HepG2 (cell line): ENCODE data around the gene RNF17. TPM values are rescaled to one million over a fixed set of nuclear protein-coding genes. Genes with fewer than 3 reads are reported as not detected.

Experiments used
- ATAC-seq: fragments of 200-7000 bp; cut with Tn5 transposase; 3 replicates; pipeline ENCODE4 v1.9.1; 2020; ENCODE audit warnings: mild to moderate bottlenecking, moderate library complexity
- BruUV-seq: library from RNA; stranded (reverse); fragments of 400-500 nt; replicated peaks from 2 replicates; lab custom pipeline; 2021; lab: Mats Ljungman, UMichigan
- CTCF ChIA-PET: fragments of 300-600 bp; formaldehyde crosslinking; extraction: SDS; loops from one replicate; lab custom pipeline; 2021; ENCODE audit warnings: low total read pairs, inconsistent platforms, low intra/inter-chr PET ratio; lab: Yijun Ruan, JAX
- POLR2A ChIA-PET: fragments of 350-600 bp; sonication (Branson Sonifier 250); formaldehyde crosslinking; loops from one replicate; lab custom pipeline; 2020; ENCODE audit warnings: antibody characterized with exemption, inconsistent platforms; lab: Yijun Ruan, JAX
- DNase-seq: peaks from one replicate; pipeline ENCODE4 v3.0.0-alpha.2; 2015; ENCODE audit warnings: low spot score
- FAIRE-seq: peaks from 3 replicates; lab custom pipeline; 2011; peaks lifted over from hg19 to GRCh38; lab: Jason Lieb, UNC
- H2AFZ ChIP-seq: one replicate; pipeline ENCODE4 v1.6.1; 2011; ENCODE audit warnings: low read length, inconsistent platforms
- H3K27ac ChIP-seq: fragments of 300-600 bp; 3 replicates; pipeline ENCODE4 v1.8.0; 2011; ENCODE audit warnings: mixed run types, mild to moderate bottlenecking, mixed read lengths, low read length, inconsistent platforms; ENCODE audit not compliant: insufficient read depth; ENCODE audit errors: extremely low read length
- H3K27me3 ChIP-seq, 2 experiments: fragments of 200-600 bp in 1 of 2; 2 replicates in 1 of 2; 3 replicates in 1 of 2; pipeline versions ENCODE4 v1.6.0 to v1.8.0; 2011; ENCODE audit warnings: low read length in 2 of 2, mild to moderate bottlenecking in 2 of 2, moderate library complexity in 2 of 2, inconsistent platforms in 1 of 2; ENCODE audit not compliant: insufficient read depth in 2 of 2, control insufficient read depth in 1 of 2
- H3K36me3 ChIP-seq, 2 experiments: fragments of 200-600 bp in 1 of 2; replicated peaks in 1 of 2; 2 replicates in 1 of 2; 3 replicates in 1 of 2; pipeline versions ENCODE4 v1.5.1 to v1.8.0; 2011; ENCODE audit warnings: low read length in 2 of 2, inconsistent platforms in 1 of 2; ENCODE audit not compliant: insufficient read depth in 2 of 2, control insufficient read depth in 1 of 2
- H3K4me1 ChIP-seq: 2 replicates; pipeline ENCODE4 v1.5.1; 2012; ENCODE audit warnings: low read length, inconsistent platforms; ENCODE audit not compliant: insufficient read depth
- H3K4me2 ChIP-seq: 2 replicates; pipeline ENCODE4 v1.6.0; 2011; ENCODE audit warnings: low read depth, low read length, inconsistent platforms
- H3K4me3 ChIP-seq, 3 experiments: fragments of 200-600 bp in 1 of 3; sonication (generic), shearing (Covaris generic) in 1 of 3; replicated peaks in 1 of 3; 2 replicates each; pipeline ENCODE4 v1.5.1; 2011 to 2016; ENCODE audit warnings: low read length in 3 of 3, inconsistent platforms in 2 of 3, low read depth in 2 of 3, mild to moderate bottlenecking in 2 of 3, control low read depth in 1 of 3, mixed read lengths in 1 of 3; ENCODE audit not compliant: insufficient read depth in 1 of 3
- H3K79me2 ChIP-seq: one replicate; pipeline ENCODE4 v1.6.1; 2011; ENCODE audit warnings: low read length, inconsistent platforms; ENCODE audit not compliant: insufficient read depth
- H3K9ac ChIP-seq: 2 replicates; pipeline ENCODE4 v1.6.0; 2011; ENCODE audit warnings: mild to moderate bottlenecking, low read depth, low read length, inconsistent platforms; ENCODE audit not compliant: insufficient read depth
- H3K9me3 ChIP-seq: 2 replicates; pipeline ENCODE4 v1.5.1; 2012; ENCODE audit warnings: mild to moderate bottlenecking, low read length
- H4K20me1 ChIP-seq: 2 replicates; pipeline ENCODE4 v1.6.0; 2011; ENCODE audit warnings: inconsistent platforms, mild to moderate bottlenecking, low read length, moderate library complexity; ENCODE audit not compliant: insufficient read depth
- ATM ChIP-seq: fragments of 450-650 bp; IDR thresholded peaks from 2 replicates; pipeline ENCODE4 v1.7.1; 2017; ENCODE audit warnings: mild to moderate bottlenecking, borderline replicate concordance
- BRD4 ChIP-seq: sonication (generic); formaldehyde crosslinking; IDR thresholded peaks from 2 replicates; pipeline ENCODE4 v1.4.0; 2020; ENCODE audit warnings: missing genetic modification reagents
- CCDC6 ChIP-seq: sonication (generic); formaldehyde crosslinking; IDR thresholded peaks from 2 replicates; pipeline ENCODE4 v1.8.1; 2022; ENCODE audit warnings: mild to moderate bottlenecking, missing genetic modification reagents, moderate library complexity
- DNMT1 ChIP-seq: sonication (generic); formaldehyde crosslinking; IDR thresholded peaks from 2 replicates; pipeline ENCODE4 v1.5.1; 2020; ENCODE audit warnings: mild to moderate bottlenecking, missing genetic modification reagents
- FOXO4 ChIP-seq: sonication (generic); formaldehyde crosslinking; conservative IDR thresholded peaks from 2 replicates; pipeline ENCODE4 v1.8.1; 2023; ENCODE audit warnings: missing genetic modification reagents
- HMGXB3 ChIP-seq: sonication (generic); formaldehyde crosslinking; IDR thresholded peaks from 2 replicates; pipeline ENCODE4 v1.4.0; 2020; ENCODE audit warnings: missing genetic modification reagents, borderline replicate concordance
- HNRNPUL1 ChIP-seq: fragments of 200-400 bp; formaldehyde crosslinking; IDR thresholded peaks from 2 replicates; pipeline ENCODE4 v1.6.1; 2017; ENCODE audit warnings: low read depth, mild to moderate bottlenecking, low read length, moderate library complexity
- KDM2A ChIP-seq: sonication (generic); formaldehyde crosslinking; IDR thresholded peaks from 2 replicates; pipeline ENCODE4 v1.4.0; 2020; ENCODE audit warnings: low read depth, missing genetic modification reagents, borderline replicate concordance
- NKX3-1 ChIP-seq: sonication (generic); formaldehyde crosslinking; IDR thresholded peaks from 2 replicates; pipeline ENCODE4 v1.5.0; 2020; ENCODE audit warnings: missing genetic modification reagents
- RFX3 ChIP-seq: IDR thresholded peaks from 2 replicates; pipeline ENCODE4 v1.6.1; 2016; ENCODE audit warnings: missing biosample characterization, missing genetic modification reagents
- SOX13 ChIP-seq, 3 experiments: fragments of 450-650 bp in 1 of 3; sonication (generic) in 1 of 3; formaldehyde crosslinking in 1 of 3; IDR thresholded peaks in 2 of 3; conservative IDR thresholded peaks in 1 of 3; 2 replicates each; pipeline versions ENCODE4 v1.5.0 to v1.6.1; 2016 to 2020; ENCODE audit warnings: antibody characterized with exemption in 1 of 3, mild to moderate bottlenecking in 1 of 3, missing compliant biosample characterization in 1 of 3, missing genetic modification reagents in 1 of 3, moderate library complexity in 1 of 3
- SOX5 ChIP-seq: IDR thresholded peaks from 2 replicates; pipeline ENCODE4 v1.6.1; 2016; ENCODE audit warnings: borderline replicate concordance
- THYN1 ChIP-seq: sonication (generic); formaldehyde crosslinking; IDR thresholded peaks from 2 replicates; pipeline ENCODE4 v1.8.1; 2023; ENCODE audit warnings: low read depth, mild to moderate bottlenecking, moderate library complexity, missing genetic modification reagents, borderline replicate concordance
- ZEB1 ChIP-seq: IDR thresholded peaks from 2 replicates; pipeline ENCODE4 v1.6.1; 2012; ENCODE audit warnings: mild to moderate bottlenecking, low read depth, inconsistent platforms; ENCODE audit not compliant: insufficient replicate concordance
- ZMAT3 ChIP-seq: sonication (generic); formaldehyde crosslinking; conservative IDR thresholded peaks from 2 replicates; pipeline ENCODE4 v1.7.0; 2021; ENCODE audit warnings: missing genetic modification reagents
- ZNF530 ChIP-seq: sonication (generic); formaldehyde crosslinking; IDR thresholded peaks from 2 replicates; pipeline ENCODE4 v1.5.0; 2020; ENCODE audit warnings: low read depth, mild to moderate bottlenecking, missing genetic modification reagents
- ZNF546 ChIP-seq: sonication (generic); formaldehyde crosslinking; conservative IDR thresholded peaks from 2 replicates; pipeline ENCODE4 v1.8.1; 2023; ENCODE audit warnings: mild to moderate bottlenecking, missing genetic modification reagents
- WGBS: methylation state at CpG from one replicate; pipeline ENCODE4 v1.1.6; 2017; ENCODE audit warnings: low lambda C conversion rate; 5-methylcytosine and 5-hydroxymethylcytosine counted together
- in situ Hi-C: cut with HindIII; loops from 2 replicates; pipeline ENCODE4 v1.10.0; 2017; ENCODE audit warnings: low pct_unique_long_range_greater_than_20kb; ENCODE audit not compliant: extremely low pct_ligation_motif_present
- intact Hi-C: fragments of 100-400 bp; cut with micrococcal nuclease; formaldehyde crosslinking; loops from one replicate; pipeline ENCODE4 v1.10.0; 2022; ENCODE audit not compliant: unreplicated experiment
- polyA plus RNA-seq, 8 experiments: library from polyadenylated mRNA; depleted of rRNA in 3 of 8; stranded (reverse) in 7 of 8; unstranded in 1 of 8; fragments of >200 nt; fragmentation: Illumina TruSeq in 4 of 8; extraction: Trizol in 4 of 8; gene quantifications; 2 replicates each; pipeline versions ENCODE4 v1.2.1 to v1.2.3, GENCODE V29; 2011 to 2016; ENCODE audit warnings: low read depth in 4 of 8, missing spikeins in 1 of 8, mixed read lengths in 1 of 8; ENCODE audit not compliant: insufficient read depth in 1 of 8
- total RNA-seq, 5 experiments: library from RNA; depleted of rRNA; stranded (reverse); fragments of >200 nt; fragmentation: Illumina TruSeq; extraction: Trizol; gene quantifications; 2 replicates each; pipeline ENCODE4 v1.2.3, GENCODE V29; 2016; ENCODE audit warnings: low read depth in 1 of 5

Gene RNF17
- total and polyA plus RNA-seq, 2 of the 13 experiments (the other 11 are each of a cell fraction or from before 2014, with no cell fraction given), result not detected

GRCh38 chr13:24900507-24900906 lies 136.5 kb downstream of the RNF17 start (continued):
- TF ChIP-seq ZNF530 (no peak), RFX3 (CRISPR knock-in tag) (no peak)

- ChIA-PET CTCF (no interaction called here), POLR2A (no interaction called here)
- FAIRE-seq, result no peak
- intact Hi-C loops (no loop called here), in situ Hi-C loops (no loop called here)
- H2AFZ ChIP-seq, result no peak overlapping the region
- no peak overlapping the region for H3K9ac ChIP-seq
- no peaks in the 10 kb centered on the region for H3K79me2 ChIP-seq
- no peak for ATAC-seq
- no peak overlapping the region for H3K4me2 ChIP-seq
- H3K27me3 ChIP-seq, result no peaks in the 10 kb centered on the region
- no peaks in the 10 kb centered on the region for H3K9me3 ChIP-seq
- H4K20me1 ChIP-seq, result no peaks in the 10 kb centered on the region
- peaks cover 14 to 39% of the 10 kb centered on the region in 2 experiments for H3K36me3 ChIP-seq
- DNase-seq, result no peak
- no peak overlapping the region for H3K4me3 ChIP-seq
- BruUV-seq, result no TSS peak
- no peaks in the 10 kb centered on the region for H3K4me1 ChIP-seq
- whole genome bisulfite sequencing, result 97% methylated on average over 3 of the region's 3 CpGs
- H3K27ac ChIP-seq, result no peak overlapping the region
- TF ChIP-seq ZEB1 (no peak), KDM2A (CRISPR knock-in tag) (no peak), NKX3-1 (no peak), SOX13 (IDR thresholded peaks at IDR 0.05) (no peak), SOX13 (CRISPR knock-in tag; conservative IDR thresholded peaks at IDR 0.05 in 1 of 2, IDR thresholded peaks at IDR 0.05 in 1 of 2) (no peak), FOXO4 (no peak), HNRNPUL1 (no peak), HMGXB3 (CRISPR knock-in tag) (no peak), ZNF546 (no peak), SOX5 (CRISPR knock-in tag) (no peak), THYN1 (CRISPR knock-in tag) (no peak), ZMAT3 (no peak), ATM (no peak), DNMT1 (CRISPR knock-in tag) (no peak), CCDC6 (no peak), BRD4 (CRISPR knock-in tag) (no peak)
These were observed 141.3 kb downstream of the RNF17 start for GRCh38 chr13:24905242-24905641.
